HG03039 (cell line): ENCODE data around the gene SMOC1.

Experiments
- ATAC-seq: cut with Tn5 transposase; IDR thresholded peaks from one replicate; pipeline ENCODE4 v1.9.1; 2021; ENCODE audit warnings: mild to moderate bottlenecking, moderate library complexity; ENCODE audit not compliant: unreplicated experiment

SMOC1 gene

DNA sequence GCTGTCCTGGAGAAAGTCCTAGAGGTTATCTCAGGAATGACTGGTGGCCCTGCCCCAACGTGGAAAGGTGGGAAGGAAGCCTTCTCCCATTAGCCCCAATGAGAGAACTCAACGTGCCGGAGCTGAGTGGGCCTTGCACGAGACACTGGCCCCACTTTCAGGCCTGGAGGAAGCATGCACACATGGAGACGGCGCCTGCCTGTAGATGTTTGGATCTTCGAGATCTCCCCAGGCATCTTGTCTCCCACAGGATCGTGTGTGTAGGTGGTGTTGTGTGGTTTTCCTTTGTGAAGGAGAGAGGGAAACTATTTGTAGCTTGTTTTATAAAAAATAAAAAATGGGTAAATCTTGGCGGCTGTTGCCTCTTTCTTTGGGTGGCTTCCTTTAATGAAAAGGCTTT, 152.8 kb downstream of the SMOC1 start:
- no peak for ATAC-seq

DNA sequence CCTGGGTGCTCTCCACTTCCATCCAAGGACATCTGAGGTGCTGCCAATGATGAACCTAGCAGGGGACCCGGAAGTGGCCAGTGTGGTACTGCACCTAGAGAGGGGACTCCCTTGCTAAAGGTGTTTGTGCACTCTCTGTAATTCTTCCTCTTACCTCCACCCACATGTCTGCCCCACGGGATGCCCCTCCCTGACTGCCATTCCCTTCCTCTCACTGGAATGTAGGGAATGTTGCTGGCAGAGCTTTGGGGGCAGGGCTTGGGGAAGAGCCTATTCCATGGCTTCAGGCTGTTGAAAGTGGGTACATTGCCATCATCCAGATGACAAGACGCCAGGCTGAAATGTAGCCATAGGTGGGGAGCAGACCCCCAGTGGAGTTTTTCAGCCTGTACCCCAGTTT, 153.2 kb downstream of the SMOC1 start:
- ATAC-seq, result no peak

DNA sequence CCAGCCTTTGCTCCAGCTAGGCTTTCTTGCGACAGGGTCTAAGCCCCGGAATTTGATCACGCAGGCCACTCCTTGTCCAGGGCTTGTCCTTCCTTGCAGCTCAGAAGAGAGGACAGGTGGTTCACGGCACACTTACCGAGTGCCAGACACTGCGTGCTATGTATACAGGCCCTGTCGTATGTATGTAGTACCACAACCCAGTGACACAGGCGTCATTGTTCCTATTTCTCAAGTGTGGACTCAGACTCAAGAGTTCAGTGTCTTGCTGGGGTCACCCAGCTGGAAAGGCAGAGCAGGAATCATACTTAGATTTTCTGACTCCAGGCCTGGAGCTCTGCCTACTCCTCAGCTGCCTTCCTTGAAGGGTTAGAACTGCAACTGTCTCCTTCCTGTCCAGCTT, 153.9 kb downstream of the SMOC1 start:
- ATAC-seq, result no peak

DNA sequence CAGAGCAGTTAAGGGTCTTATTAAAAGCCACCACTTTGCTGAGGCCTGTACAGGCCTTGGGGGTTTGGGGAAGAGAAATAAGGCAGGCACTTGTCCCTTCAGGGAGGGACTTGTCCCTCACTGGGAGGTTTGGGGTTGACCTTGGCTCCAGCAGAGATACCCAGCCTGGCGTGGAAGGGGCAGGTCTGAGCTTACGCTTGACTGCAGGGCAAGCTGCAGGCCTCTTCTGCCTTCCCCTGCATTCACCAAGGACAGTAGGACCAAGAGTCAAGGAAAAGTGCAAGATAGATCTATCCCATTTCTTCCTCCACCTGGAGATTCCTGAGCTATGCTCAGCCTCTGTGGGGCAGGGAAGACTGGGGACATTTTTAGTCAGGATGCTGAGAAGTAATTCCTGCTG, 154.3 kb downstream of the SMOC1 start:
- ATAC-seq, result no peak

DNA sequence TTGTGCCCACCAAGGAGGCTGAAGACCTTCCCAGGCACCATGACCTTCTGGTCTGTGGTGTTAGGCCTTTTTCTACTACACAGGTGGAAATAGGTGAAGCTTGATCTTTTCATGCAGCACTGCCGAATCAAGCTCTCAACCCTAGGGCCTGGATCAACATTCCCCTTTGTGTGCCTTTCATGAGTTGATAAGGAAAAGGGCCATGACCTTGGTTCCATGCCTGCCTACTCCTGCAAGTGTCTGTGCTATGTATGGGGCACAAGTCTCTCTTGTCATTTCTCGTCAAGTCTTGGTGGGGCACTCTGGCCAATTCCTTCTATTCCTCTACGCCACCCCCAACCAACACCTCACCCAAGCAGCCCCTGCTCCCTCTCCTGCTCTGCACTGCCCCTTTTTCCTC, 155.0 kb downstream of the SMOC1 start:
- no peak for ATAC-seq

DNA sequence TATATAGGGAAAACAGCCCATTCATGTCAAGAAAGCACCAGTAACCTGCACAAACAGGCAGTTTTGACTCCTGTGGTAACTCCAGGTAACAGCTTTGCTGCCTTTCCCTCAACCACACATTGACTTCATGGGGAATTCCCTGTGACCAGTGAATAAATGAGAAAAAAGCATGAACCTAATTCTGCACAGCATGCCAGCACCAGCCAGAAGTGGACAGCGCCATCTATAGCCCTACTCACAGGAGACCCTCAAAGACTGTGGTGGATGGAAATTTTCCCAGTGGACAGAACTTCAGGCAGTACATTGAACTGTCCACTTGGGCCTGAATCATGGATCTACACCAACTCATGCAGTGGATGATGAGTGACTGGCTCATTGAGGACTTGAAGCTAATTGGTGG, 157.4 kb downstream of the SMOC1 start:
- ATAC-seq, result no peak

DNA sequence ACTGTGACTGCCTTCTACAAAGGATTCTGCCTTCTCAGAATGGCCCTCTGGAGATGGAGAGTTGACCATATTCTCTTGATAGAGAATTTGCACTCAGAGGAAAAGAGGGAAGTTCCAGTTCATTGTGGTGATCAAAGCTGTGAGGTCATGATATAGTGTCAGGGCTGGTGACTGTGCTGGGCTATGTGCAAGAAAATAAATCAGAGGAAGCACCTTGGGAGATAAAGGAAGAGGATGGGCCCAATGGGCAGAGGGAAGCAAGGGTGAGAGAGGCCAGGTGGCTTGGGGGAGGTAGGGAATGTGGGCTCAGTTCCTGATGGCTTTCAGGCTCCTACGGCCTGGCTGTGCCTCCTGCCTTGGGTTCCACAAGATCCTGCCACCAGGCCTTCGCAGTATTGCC, 163.8 kb downstream of the SMOC1 start:
- ATAC-seq, result no peak

DNA sequence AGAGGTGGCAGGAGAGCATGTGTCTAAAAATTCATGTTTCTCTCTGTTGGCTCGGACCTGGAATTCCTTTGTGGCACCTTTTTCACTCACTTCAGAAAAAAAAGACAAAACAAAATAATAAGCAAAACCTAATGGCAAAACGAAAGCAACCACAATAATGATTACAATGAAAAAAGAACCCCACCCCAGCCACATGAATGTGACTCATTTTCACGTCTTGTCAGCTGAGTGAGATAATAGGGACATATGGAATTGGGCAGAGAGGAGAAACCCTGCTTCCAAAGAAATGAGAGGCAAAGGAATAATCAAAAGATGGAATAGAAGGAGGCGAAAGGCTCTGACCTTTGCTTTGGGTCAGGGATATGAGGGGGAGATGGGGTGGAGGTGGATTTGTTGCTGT, 166.1 kb downstream of the SMOC1 start:
- ATAC-seq, result no peak

DNA sequence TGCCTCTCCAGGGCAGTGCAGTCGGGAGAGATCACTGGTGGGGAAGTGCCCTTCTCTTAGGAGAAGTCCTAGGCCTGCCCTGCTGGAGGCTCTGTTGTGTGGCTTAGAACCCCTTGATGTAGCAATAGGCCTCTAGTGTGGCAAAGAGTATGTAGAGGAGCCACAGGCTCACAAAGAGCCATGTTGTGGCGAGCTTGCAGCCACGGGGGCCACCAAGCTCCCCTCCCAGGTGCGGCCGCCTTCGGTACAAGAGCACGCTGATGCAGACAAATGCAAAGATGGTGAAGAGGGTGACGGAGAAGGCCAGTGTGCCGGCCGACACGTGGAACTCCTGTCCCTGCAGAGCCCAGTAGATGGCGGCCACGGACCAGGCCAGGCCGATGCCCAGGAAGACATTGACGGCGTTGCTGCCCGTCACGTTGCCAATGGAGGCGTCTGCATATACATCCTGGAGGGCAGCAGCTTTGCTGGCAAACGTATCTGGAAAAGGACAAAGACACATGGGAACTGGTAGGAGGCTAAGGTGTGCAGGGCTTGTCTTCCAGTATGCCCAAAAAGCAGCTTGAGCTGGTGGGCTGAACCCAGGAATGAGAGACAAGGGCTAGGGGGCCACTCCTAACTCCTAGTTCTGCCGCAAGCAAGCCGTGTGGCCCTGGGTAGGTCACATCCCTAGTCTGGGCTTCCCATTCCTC, 166.8 kb downstream of the SMOC1 start:
- ATAC-seq, result no peak

DNA sequence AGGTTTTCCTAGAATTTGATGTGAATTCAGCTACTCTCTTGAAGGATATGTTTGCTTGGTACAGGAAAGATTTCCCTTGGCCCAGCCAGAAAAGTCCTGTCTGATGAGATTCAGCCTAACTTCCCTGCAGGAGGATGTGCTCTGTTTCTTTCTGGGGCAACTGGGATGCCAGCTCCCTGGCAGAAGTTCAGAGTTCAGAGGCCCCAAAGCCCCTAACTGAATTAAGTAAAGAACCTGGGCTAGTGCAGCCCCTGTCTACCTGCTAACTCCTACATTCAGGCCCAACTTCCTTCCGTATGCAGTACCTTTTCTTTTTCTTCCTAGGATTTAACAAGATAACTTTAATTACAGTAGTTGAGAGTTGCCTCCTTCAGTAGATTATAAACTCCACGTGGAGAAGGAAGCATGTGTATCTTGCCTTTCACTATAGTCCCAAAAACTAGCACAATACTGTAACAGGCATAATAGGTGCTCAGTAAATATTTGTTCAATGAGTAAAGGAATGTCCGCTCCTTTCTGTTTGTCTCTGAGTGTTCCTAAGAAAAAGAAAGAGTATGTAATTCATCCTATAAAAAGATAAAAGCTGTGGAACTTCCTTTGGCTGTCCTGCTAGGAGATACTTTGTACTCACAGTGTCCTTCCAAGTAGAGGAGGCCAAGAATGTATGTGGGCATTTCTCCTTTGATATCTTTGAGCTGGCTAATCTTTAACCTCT, 168.5 kb downstream of the SMOC1 start:
- no peak for ATAC-seq

DNA sequence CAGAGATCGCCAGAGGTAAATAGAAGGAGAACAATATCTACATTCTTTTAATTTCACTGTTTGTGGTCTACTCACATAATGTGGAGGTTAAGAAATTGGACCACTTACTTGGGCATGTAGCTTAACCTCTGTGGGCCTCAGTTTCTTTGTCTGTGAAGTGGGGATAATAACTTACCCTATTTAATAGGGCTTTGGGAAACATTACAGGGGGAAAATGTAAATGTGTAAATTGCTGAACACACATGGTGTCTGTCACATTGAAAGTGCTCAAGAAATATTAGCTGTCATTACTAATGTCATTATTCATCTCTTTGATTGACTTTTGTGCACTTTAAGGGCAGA, 169.1 kb downstream of the SMOC1 start:
- ATAC-seq, result no peak

DNA sequence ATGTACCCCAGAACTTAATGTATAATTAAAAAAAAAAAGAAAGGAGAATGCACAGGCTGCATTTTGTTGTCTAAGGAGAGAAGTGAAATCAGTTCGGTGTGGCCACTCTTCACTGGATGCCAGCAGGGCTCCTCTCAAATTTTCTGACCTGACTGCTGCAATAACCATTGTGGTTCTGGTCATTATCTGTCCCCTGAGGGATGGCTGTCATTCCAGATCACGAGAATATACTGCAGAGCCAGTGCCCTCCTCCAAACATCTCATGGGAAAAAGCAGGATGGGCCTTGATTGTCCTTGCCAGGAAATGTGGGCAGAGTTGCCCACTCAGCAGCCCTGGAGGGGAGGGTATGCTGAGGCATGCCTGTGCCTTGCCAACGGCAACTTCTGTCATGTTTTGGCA, 170.4 kb downstream of the SMOC1 start:
- no peak for ATAC-seq

DNA sequence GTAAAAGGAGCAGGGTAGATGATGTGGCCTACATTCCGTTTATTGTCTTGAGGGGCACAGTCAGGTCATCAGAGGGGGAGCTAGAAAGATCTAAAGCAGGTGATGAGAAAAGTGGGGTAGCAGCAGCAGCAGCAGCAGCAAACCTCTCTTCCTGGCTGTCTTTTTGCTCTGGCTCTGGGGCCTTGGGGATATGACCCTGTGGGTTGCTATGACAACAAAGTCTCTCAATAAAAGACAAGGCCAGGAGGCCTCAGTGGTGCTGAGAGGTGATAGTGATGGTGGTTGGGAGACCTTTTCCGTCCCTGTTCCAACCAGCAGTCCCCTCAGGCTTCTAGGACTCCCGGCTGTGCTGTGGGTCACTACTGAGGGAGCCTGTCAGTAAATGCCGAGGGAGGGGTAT, 170.9 kb downstream of the SMOC1 start:
- ATAC-seq, result no peak

DNA sequence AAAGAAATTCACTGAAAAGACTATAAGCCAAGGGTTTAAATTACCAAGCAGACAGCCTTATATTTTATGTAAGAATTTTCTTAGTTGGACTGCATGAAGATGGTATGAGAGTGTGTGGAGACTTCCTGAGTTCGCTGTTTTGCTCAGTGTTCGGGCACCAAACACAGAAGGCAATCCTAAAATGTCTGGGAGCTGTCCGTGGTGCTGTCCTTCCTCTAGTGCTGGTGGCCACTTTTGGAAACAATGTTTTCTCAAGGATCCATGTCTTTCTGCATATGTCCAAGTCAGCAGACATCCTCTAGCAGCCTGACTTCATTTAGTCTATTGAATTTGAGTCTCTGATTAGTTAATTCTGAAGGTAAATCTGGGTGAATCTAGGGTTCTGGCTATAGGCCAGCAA, 173.8 kb downstream of the SMOC1 start:
- no peak for ATAC-seq

DNA sequence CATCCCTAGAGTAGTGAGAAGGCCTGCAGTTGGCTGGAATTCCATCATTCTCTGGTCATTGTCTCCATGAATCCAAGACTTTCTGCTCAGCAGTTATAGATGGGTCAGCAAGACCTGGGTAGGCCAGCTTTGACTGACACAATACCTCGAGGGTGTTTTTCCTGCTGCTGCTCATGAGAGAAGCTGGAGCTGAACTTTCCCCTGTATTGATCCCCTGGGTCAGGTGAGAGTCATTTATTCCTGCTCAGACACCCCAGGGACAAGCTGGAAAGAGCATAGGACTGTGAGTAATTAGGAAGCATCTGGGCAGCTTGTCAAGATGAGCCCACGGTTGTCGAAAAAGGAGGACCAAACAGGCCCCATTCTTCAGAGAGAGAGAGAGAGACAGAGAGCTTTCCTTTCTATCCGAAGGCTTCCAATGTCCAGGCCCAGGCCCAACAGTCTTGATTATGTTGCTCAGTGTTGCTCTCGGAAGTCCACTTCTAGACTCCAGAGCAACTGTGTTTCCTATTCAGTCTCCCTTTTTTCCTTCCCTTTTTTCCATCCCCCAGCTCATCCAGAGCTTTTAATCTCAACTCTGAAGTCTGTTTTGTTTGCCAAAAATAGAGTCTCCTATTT, 178.4 kb downstream of the SMOC1 start:
- no peak for ATAC-seq

DNA sequence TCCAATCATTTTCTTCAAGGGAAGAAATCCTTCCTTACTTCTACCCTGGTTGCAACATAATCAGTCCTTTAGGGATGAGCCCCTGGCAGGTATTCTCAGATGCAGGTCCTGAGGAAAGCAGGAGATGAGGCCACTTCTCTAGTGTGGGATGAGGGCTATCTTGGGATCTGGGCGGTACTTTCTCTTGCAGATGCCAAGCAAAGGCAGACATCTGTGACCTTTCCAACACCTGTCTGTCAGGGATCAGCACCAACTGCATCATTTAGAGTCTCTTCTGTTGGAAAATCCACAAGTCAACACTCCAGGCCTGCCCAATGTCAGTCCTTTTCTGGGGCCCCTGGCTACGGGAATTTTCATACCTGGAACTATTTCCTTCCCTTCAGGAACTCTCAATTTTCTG, 180.3 kb downstream of the SMOC1 start:
- no peak for ATAC-seq

DNA sequence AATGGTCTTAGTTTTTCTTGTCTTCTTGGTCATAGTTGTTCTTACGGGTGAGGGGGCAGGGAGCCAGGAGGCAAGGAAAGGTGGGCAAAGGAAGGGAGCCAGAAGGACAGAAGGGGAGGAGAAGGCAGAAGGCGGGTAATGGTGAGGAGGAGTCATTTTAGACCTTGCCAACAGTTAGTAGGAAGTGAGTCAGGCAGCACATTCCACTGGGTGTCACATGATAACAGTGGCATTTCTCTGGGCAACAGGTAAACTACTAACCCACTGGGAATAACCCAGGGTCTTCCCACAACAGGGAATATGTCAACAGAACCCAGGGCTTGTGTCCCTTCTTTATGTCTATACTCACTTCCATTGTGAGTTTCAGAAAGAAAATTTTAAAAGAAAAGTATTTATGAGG, 181.9 kb downstream of the SMOC1 start:
- ATAC-seq, result no peak

DNA sequence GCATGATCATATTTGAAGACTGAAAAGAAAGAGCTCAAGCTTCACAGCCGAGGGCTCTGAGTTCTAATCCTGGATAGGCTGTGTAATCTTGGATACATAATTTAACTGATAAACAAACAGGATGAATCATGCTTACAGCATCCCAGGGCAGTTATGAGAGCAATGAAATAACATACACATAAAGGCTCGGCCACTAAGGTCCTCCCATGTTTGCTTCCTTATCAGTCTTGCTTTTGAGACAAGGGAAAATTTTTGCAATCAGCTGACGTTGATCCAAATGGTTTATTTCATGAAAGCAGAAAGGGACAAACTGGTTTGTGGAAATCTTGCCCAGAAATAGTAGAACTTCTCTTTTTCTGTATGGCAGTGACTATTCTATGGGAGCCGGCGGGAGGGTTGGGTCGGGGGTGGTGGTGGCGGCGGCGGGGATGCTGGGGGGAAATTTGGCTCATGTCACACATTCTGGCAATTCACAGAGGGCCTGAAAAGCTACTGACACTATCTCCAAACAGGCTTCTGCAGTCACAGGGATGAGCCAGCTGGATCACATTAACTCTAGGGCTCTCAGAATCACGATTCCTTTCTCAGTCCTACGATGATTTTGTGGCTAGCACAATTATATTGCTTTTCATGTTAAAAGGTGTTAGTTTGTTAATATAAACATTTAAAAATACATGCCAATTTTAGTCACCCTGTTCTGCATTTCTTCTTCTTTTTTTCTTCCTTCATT, 185.1 kb downstream of the SMOC1 start:
- no peak for ATAC-seq

DNA sequence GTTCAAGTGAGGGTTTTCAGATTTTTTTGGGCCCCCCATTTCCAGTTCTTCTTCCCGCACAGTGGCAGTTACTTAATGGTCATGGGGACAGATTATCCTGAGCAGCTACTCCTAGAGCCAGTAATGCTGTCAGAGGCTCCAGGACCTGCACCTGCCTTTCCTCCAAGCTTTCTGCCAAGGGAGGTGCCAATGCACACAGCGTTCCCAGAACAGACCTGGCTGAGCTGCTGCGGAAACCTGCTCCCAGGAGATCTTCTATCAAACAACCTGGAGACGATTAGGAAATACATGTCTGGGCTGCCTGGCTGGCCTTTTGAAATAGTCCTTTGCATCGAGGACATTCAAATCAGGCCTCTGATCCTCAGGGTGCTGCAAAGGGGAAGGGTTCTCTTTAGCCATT, 188.6 kb downstream of the SMOC1 start:
- no peak for ATAC-seq

DNA sequence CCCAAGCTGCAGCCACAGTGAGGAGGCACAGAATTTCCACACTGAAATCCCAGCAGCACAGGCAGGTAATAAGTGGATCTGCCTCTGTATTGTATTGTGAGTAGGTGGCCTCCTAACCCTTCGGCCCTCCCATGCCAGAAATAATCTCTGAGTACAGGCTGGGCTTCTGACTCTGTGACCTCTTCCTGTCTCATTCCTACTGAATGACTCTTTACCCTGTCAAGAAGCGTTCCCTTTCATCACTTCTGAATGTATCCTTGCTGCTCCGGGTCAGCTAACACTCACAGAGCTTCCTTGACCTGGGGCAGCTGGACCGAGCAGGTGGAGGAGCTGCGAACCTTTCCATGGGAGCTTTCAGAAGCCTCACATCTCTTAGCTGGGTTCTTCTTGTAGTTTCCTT, 190.0 kb downstream of the SMOC1 start:
- no peak for ATAC-seq

DNA sequence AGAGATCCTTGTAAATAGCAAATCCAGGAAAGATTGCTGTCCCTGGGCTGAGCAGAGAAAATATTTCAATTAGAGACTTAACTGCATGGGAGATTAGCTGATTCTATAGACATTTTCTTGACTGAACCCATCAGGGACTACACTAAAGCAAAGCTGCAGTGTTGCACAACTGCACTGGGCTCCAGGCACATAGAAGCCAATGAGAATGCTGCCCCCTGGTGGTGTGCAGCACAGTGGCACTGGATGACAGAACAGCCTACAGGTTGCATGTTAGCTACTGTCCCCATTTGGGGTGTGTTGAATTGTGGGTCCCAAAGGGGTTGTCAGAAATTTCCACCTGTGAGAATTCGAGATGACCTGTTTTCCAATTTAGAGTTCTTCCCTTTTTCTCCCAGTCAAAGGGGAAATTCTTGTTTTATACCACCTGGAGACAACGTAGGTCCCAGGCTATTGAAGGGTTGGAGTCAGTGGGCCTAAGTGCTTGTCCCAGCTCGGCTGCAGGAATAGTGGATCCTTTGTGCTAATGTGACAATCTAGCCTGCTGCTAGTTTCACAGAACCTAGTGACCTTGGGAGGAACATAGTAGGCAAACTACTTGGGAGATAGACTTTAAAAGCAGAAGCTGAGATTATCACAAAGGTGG, 194.8 kb downstream of the SMOC1 start:
- ATAC-seq, result no peak
